HepG2 (cell line): ENCODE results near the gene EP300. TPM values are rescaled to one million over a fixed set of nuclear protein-coding genes. Genes with fewer than 3 reads are reported as not detected.

Source experiments
- ARNT2 ChIP-seq: sonication (generic); formaldehyde crosslinking; IDR thresholded peaks from 2 replicates; pipeline ENCODE4 v1.8.0; 2022; ENCODE audit warnings: mild to moderate bottlenecking, low read depth, missing genetic modification reagents, moderate library complexity
- ASH2L ChIP-seq: fragments of 300-600, 200-600 bp; sonication (generic); IDR thresholded peaks from 2 replicates; pipeline ENCODE4 v1.7.0; 2017; ENCODE audit warnings: low read depth, mild to moderate bottlenecking, moderate library complexity, mixed read lengths, low read length; ENCODE audit not compliant: insufficient read length
- HMGXB3 ChIP-seq: sonication (generic); formaldehyde crosslinking; IDR thresholded peaks from 2 replicates; pipeline ENCODE4 v1.4.0; 2020; ENCODE audit warnings: missing genetic modification reagents, borderline replicate concordance
- KAT2B ChIP-seq: fragments of 150-350 bp; IDR thresholded peaks from 2 replicates; pipeline ENCODE4 v1.6.1; 2014; ENCODE audit warnings: low read depth, low read length, borderline replicate concordance
- NCOR1 ChIP-seq: fragments of 200-600 bp; sonication (generic); IDR thresholded peaks from 2 replicates; pipeline ENCODE4 v1.7.0; 2017; ENCODE audit warnings: antibody characterized with exemption, low read length, borderline replicate concordance
- NFE2L2 ChIP-seq: fragments of 150-350 bp; IDR thresholded peaks from 2 replicates; pipeline ENCODE4 v1.6.1; 2014; ENCODE audit warnings: low read length
- PBX2 ChIP-seq: IDR thresholded peaks from 2 replicates; pipeline ENCODE4 v1.6.1; 2016; ENCODE audit warnings: control low read depth
- RERE ChIP-seq: IDR thresholded peaks from 2 replicates; pipeline ENCODE4 v1.6.1; 2016; ENCODE audit warnings: low read depth, missing genetic modification reagents, missing compliant biosample characterization
- SAP130 ChIP-seq: IDR thresholded peaks from 2 replicates; pipeline ENCODE4 v1.6.1; 2016; ENCODE audit warnings: low read depth
- STAG1 ChIP-seq: sonication (generic); formaldehyde crosslinking; IDR thresholded peaks from 2 replicates; pipeline ENCODE4 v1.4.0; 2020; ENCODE audit warnings: missing genetic modification reagents
- TFAP4 ChIP-seq: sonication (generic); IDR thresholded peaks from 2 replicates; pipeline ENCODE4 v1.6.1; 2016; ENCODE audit warnings: low read depth, borderline replicate concordance
- XRCC5 ChIP-seq: fragments of 200-400 bp; formaldehyde crosslinking; optimal IDR thresholded peaks from 2 replicates; pipeline ENCODE3; 2017; ENCODE audit warnings: mild to moderate bottlenecking, low read length
- ZFP90 ChIP-seq: sonication (generic); formaldehyde crosslinking; IDR thresholded peaks from 2 replicates; pipeline ENCODE4 v1.8.0; 2022; ENCODE audit warnings: missing genetic modification reagents, mild to moderate bottlenecking, inconsistent platforms, borderline replicate concordance
- ZNF33B ChIP-seq: sonication (generic); formaldehyde crosslinking; IDR thresholded peaks from 2 replicates; pipeline ENCODE4 v1.5.1; 2020; ENCODE audit warnings: mild to moderate bottlenecking, missing genetic modification reagents
- ZNF468 ChIP-seq: sonication (generic); formaldehyde crosslinking; IDR thresholded peaks from 2 replicates; pipeline ENCODE4 v1.8.0; 2022; ENCODE audit warnings: mild to moderate bottlenecking, moderate library complexity, missing genetic modification reagents
- ZNF589 ChIP-seq: sonication (generic); formaldehyde crosslinking; conservative IDR thresholded peaks from 2 replicates; pipeline ENCODE4 v1.8.0; 2022; ENCODE audit warnings: mild to moderate bottlenecking, moderate library complexity, missing genetic modification reagents
- ZNF790 ChIP-seq: sonication (generic); formaldehyde crosslinking; IDR thresholded peaks from 2 replicates; pipeline ENCODE4 v1.8.0; 2022; ENCODE audit warnings: missing genetic modification reagents, mild to moderate bottlenecking, borderline replicate concordance
- ZSCAN30 ChIP-seq: sonication (generic); formaldehyde crosslinking; IDR thresholded peaks from 2 replicates; pipeline ENCODE4 v1.5.0; 2020; ENCODE audit warnings: mild to moderate bottlenecking, missing genetic modification reagents
- polyA plus RNA-seq, 8 experiments: library from polyadenylated mRNA; depleted of rRNA in 3 of 8; stranded (reverse) in 7 of 8; unstranded in 1 of 8; fragments of >200 nt; fragmentation: Illumina TruSeq in 4 of 8; extraction: Trizol in 4 of 8; gene quantifications; 2 replicates each; pipeline versions ENCODE4 v1.2.1 to v1.2.3, GENCODE V29; 2011 to 2016; ENCODE audit warnings: low read depth in 4 of 8, missing spikeins in 1 of 8, mixed read lengths in 1 of 8; ENCODE audit not compliant: insufficient read depth in 1 of 8
- total RNA-seq, 5 experiments: library from RNA; depleted of rRNA; stranded (reverse); fragments of >200 nt; fragmentation: Illumina TruSeq; extraction: Trizol; gene quantifications; 2 replicates each; pipeline ENCODE4 v1.2.3, GENCODE V29; 2016; ENCODE audit warnings: low read depth in 1 of 5

Gene EP300
- total and polyA plus RNA-seq, 2 of the 13 experiments (the other 11 are each of a cell fraction or from before 2014, with no cell fraction given): 13.6 to 14.9 TPM

- TF ChIP-seq TFAP4 (no peak), ZSCAN30 (CRISPR knock-in tag) (no peak), RERE (no peak), PBX2 (CRISPR knock-in tag) (no peak), ZFP90 (CRISPR knock-in tag) (no peak), XRCC5 (no peak), ASH2L (peak; percentile 16), ZNF790 (CRISPR knock-in tag) (no peak), KAT2B (no peak), ZNF468 (CRISPR knock-in tag) (no peak), HMGXB3 (CRISPR knock-in tag) (no peak), ZNF33B (CRISPR knock-in tag) (no peak), NCOR1 (0 out of 2 replicates have a peak, but pooled peaks have one; percentile 39), NFE2L2 (no peak), SAP130 (CRISPR knock-in tag) (peak; percentile 54; the same call in 1 of the 2 replicates), ARNT2 (CRISPR knock-in tag) (no peak), STAG1 (CRISPR knock-in tag) (0 out of 2 replicates have a peak, but pooled peaks have one; percentile 6), ZNF589 (CRISPR knock-in tag) (no peak)
Measured at GRCh38 chr22:41094041-41094593, 1.7 kb downstream of the EP300 start (continued).
